Hepatocyte (in vitro differentiated cells): ENCODE measurements around the gene WDR54.

ENCODE experiments used
- EZH2 ChIP-seq: fragments of 200-600 bp; sonication (generic); IDR thresholded peaks from 2 replicates; pipeline ENCODE4 v1.6.1; 2016; ENCODE audit warnings: antibody characterized with exemption, mild to moderate bottlenecking, borderline replicate concordance
- EZH2phosphoT487 ChIP-seq: fragments of 200-600 bp; sonication (generic); IDR thresholded peaks from one replicate; pipeline ENCODE4 v1.6.1; 2018; ENCODE audit warnings: antibody characterized with exemption, mild to moderate bottlenecking, low read depth, moderate library complexity; ENCODE audit not compliant: unreplicated experiment, severe bottlenecking
- TF ChIP-seq, protein P1 (sequence below): fragments of 200-600 bp; sonication (generic); IDR thresholded peaks from 2 replicates; pipeline ENCODE4 v1.5.1; 2016; ENCODE audit warnings: antibody characterized with exemption, mild to moderate bottlenecking; ENCODE audit not compliant: poor library complexity

DNA sequence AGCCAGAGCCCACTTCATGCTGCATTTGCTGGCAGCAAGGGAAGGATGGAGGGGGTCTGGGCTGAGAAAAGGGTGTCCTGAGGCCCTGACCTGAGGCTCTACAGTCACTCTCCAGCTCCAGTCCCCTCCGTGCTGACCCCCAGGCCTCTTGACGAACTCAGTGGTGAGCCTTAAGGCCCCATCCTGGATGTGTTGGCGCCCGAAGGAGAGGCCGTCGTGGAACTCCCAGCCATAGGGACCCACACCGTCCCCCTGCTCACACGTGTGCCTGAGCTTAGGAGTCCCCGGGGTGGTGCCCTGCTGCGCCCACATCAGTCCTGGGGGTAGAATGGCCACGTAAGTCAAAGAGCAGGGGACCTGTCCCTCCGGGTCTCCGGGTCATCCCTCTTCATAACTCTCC, 42.9 kb downstream of the WDR54 start:
- TF ChIP-seq, protein P1, sequence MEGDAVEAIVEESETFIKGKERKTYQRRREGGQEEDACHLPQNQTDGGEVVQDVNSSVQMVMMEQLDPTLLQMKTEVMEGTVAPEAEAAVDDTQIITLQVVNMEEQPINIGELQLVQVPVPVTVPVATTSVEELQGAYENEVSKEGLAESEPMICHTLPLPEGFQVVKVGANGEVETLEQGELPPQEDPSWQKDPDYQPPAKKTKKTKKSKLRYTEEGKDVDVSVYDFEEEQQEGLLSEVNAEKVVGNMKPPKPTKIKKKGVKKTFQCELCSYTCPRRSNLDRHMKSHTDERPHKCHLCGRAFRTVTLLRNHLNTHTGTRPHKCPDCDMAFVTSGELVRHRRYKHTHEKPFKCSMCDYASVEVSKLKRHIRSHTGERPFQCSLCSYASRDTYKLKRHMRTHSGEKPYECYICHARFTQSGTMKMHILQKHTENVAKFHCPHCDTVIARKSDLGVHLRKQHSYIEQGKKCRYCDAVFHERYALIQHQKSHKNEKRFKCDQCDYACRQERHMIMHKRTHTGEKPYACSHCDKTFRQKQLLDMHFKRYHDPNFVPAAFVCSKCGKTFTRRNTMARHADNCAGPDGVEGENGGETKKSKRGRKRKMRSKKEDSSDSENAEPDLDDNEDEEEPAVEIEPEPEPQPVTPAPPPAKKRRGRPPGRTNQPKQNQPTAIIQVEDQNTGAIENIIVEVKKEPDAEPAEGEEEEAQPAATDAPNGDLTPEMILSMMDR, result no peak
- TF ChIP-seq EZH2 (no peak), EZH2phosphoT487 (no peak)
